B cell (primary cell): ENCODE results near the gene PTH1R.

Experiments used
- EZH2 ChIP-seq: IDR thresholded peaks from 2 replicates; pipeline ENCODE4 v1.6.1; 2012; ENCODE audit warnings: borderline replicate concordance, low read depth, mild to moderate bottlenecking, moderate library complexity, low read length; ENCODE audit not compliant: insufficient read depth, poor library complexity, severe bottlenecking
- TF ChIP-seq, protein P1 (sequence below): fragments of 200-600 bp; IDR thresholded peaks from one replicate; pipeline ENCODE4 v1.8.0; 2022; ENCODE audit warnings: antibody characterized with exemption, mild to moderate bottlenecking

- TF ChIP-seq, protein P1, sequence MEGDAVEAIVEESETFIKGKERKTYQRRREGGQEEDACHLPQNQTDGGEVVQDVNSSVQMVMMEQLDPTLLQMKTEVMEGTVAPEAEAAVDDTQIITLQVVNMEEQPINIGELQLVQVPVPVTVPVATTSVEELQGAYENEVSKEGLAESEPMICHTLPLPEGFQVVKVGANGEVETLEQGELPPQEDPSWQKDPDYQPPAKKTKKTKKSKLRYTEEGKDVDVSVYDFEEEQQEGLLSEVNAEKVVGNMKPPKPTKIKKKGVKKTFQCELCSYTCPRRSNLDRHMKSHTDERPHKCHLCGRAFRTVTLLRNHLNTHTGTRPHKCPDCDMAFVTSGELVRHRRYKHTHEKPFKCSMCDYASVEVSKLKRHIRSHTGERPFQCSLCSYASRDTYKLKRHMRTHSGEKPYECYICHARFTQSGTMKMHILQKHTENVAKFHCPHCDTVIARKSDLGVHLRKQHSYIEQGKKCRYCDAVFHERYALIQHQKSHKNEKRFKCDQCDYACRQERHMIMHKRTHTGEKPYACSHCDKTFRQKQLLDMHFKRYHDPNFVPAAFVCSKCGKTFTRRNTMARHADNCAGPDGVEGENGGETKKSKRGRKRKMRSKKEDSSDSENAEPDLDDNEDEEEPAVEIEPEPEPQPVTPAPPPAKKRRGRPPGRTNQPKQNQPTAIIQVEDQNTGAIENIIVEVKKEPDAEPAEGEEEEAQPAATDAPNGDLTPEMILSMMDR = no peak
- no peak for TF ChIP-seq EZH2
Observed at GRCh38 chr3:46893146-46893748, 15.7 kb downstream of the PTH1R start.
